Hepatocyte (in vitro differentiated cells): ENCODE data around the gene PACSIN3.

Experiments used
- CTCF ChIP-seq: fragments of 200-600 bp; sonication (generic); IDR thresholded peaks from 2 replicates; pipeline ENCODE4 v1.5.1; 2016; ENCODE audit warnings: antibody characterized with exemption, mild to moderate bottlenecking; ENCODE audit not compliant: poor library complexity
- EZH2phosphoT487 ChIP-seq: fragments of 200-600 bp; sonication (generic); IDR thresholded peaks from one replicate; pipeline ENCODE4 v1.6.1; 2018; ENCODE audit warnings: antibody characterized with exemption, mild to moderate bottlenecking, low read depth, moderate library complexity; ENCODE audit not compliant: unreplicated experiment, severe bottlenecking

GRCh38 chr11:47165253-47165840, 20.9 kb downstream of the PACSIN3 start:
- no peak for TF ChIP-seq CTCF
- TF ChIP-seq EZH2phosphoT487, result no peak
